Stomach smooth muscle (tissue), 2 donors: ENCODE results near the gene ATP5PB.

ENCODE experiments used
- H3K27ac ChIP-seq: one replicate; pipeline ENCODE4 v1.7.0; 2013; ENCODE audit warnings: mild to moderate bottlenecking, low read length, inconsistent platforms
- H3K27me3 ChIP-seq, 2 donors: one replicate each; pipeline ENCODE4 v1.7.0; 2013; ENCODE audit warnings: low read length in 2 of 2; ENCODE audit not compliant: insufficient read depth in 2 of 2, control insufficient read depth in 1 of 2
- H3K36me3 ChIP-seq, 2 donors: one replicate each; pipeline ENCODE4 v1.7.0; 2013; ENCODE audit warnings: low read length in 2 of 2; ENCODE audit not compliant: control insufficient read depth in 2 of 2, insufficient read depth in 2 of 2
- H3K4me1 ChIP-seq: one replicate; pipeline ENCODE4 v1.7.0; 2013; ENCODE audit warnings: low read length; ENCODE audit not compliant: control insufficient read depth, insufficient read depth
- H3K4me3 ChIP-seq, 2 donors: one replicate each; pipeline ENCODE4 v1.7.0; 2013; ENCODE audit warnings: low read length in 2 of 2
- H3K9ac ChIP-seq, 2 donors: one replicate each; pipeline ENCODE4 v1.7.0; 2013; ENCODE audit warnings: low read length in 2 of 2, mild to moderate bottlenecking in 1 of 2
- H3K9me3 ChIP-seq, 2 donors: one replicate each; pipeline ENCODE4 v1.7.0; 2013; ENCODE audit warnings: low read length in 2 of 2; ENCODE audit not compliant: control insufficient read depth in 2 of 2
- donor health status: healthy.
- donor health status: Pancreatic carcinoma.

The ATP5PB gene

GRCh38 chr1:111507411-111508201 lies 58.3 kb downstream of the ATP5PB start:
- Histone ChIP-seq H3K9ac (peak overlapping the region; percentile 80 to 84), H3K27me3 (no peaks in the 10 kb centered on the region), H3K4me3 (peak overlapping the region; percentile 48 to 64), H3K27ac (peak overlapping the region; percentile 95), H3K36me3 (no peaks in the 10 kb centered on the region), H3K4me1 (peaks cover 57% of the 10 kb centered on the region), H3K9me3 (no peaks in the 10 kb centered on the region)

GRCh38 chr1:111509997-111510375 lies 60.7 kb downstream of the ATP5PB start:
- Histone ChIP-seq H3K9me3 (no peaks in the 10 kb centered on the region), H3K27me3 (no peaks in the 10 kb centered on the region), H3K4me1 (peaks cover 64% of the 10 kb centered on the region), H3K36me3 (no peaks in the 10 kb centered on the region), H3K4me3 (no peak overlapping the region), H3K9ac (peak overlapping the region in 1 of 2 donors; percentile 9), H3K27ac (peak overlapping the region; percentile 95)

DNA sequence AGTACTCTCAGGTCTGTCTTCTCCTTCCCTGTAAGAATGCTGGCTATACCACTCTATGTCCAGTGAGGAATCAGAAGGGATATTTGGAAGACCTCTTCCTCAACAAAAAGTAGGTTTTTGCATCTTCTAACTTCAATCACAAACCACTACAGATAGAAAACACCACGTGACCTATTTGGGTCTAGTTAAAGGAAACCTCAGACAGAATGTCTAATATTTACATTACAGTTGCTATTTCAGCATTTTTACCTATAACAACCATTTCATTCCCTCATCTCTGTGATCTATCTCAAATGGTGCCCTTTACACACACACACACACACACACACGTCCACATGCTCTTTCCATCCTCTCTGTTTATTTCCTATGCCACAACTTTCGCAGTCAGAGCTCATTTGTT lies 62.1 kb downstream of the ATP5PB start:
- Histone ChIP-seq H3K9me3 (no peaks in the 10 kb centered on the region), H3K4me3 (no peak overlapping the region), H3K4me1 (peaks cover 70% of the 10 kb centered on the region), H3K36me3 (no peaks in the 10 kb centered on the region), H3K27me3 (no peaks in the 10 kb centered on the region), H3K9ac (peak overlapping the region in 1 of 2 donors; percentile 21), H3K27ac (peak overlapping the region; percentile 66)
